Fibroblast of the conjunctiva (primary cell): ENCODE measurements around the gene ADAMTS19.
A peak's percentile ranks its signal among the peaks of the same experiment; 100 is the strongest.
"Not testable (repeated sequence)": the region's sequence is repeated elsewhere in the genome, so short reads cannot be mapped to it uniquely, and the experiment has no call there.

Source experiments
- DNase-seq: peaks from one replicate; pipeline ENCODE4 v3.0.0-alpha.2; 2010; ENCODE audit warnings: low read depth

The ADAMTS19 gene

GRCh38 chr5:129477532-129477931, 17.4 kb downstream of the ADAMTS19 start:
- DNase-seq, result no peak

- no peak for DNase-seq
Observed at GRCh38 chr5:129481161-129481560, 21.1 kb downstream of the ADAMTS19 start.

- DNase-seq, result peak; percentile 13
Observed at GRCh38 chr5:129496421-129496820, 36.3 kb downstream of the ADAMTS19 start.

GRCh38 chr5:129496864-129497595, 36.9 kb downstream of the ADAMTS19 start:
- no peak for DNase-seq

GRCh38 chr5:129499208-129499852, 39.2 kb downstream of the ADAMTS19 start:
- DNase-seq, result no peak

GRCh38 chr5:129500101-129500500, 40.0 kb downstream of the ADAMTS19 start:
- no peak for DNase-seq

GRCh38 chr5:129506086-129506485, 46.0 kb downstream of the ADAMTS19 start:
- peak; percentile 34 for DNase-seq

GRCh38 chr5:129506950-129507349, 46.9 kb downstream of the ADAMTS19 start:
- DNase-seq, result no peak

GRCh38 chr5:129507527-129507926, 47.4 kb downstream of the ADAMTS19 start:
- no peak for DNase-seq

- DNase-seq, result no peak
Observed at GRCh38 chr5:129508606-129509005, 48.5 kb downstream of the ADAMTS19 start.

- no peak for DNase-seq
Observed at GRCh38 chr5:129509363-129509975, 49.4 kb downstream of the ADAMTS19 start.

GRCh38 chr5:129511291-129511690, 51.2 kb downstream of the ADAMTS19 start:
- DNase-seq, result no peak

GRCh38 chr5:129541051-129541450, 81.0 kb downstream of the ADAMTS19 start:
- DNase-seq, result no peak

- DNase-seq, result peak; percentile 9
Observed at GRCh38 chr5:129541648-129542251, 81.7 kb downstream of the ADAMTS19 start.

- DNase-seq, result no peak
Observed at GRCh38 chr5:129547137-129547536, 87.0 kb downstream of the ADAMTS19 start.

GRCh38 chr5:129554134-129554904, 94.2 kb downstream of the ADAMTS19 start:
- no peak for DNase-seq

- no peak for DNase-seq
Observed at GRCh38 chr5:129563585-129563984, 103.5 kb downstream of the ADAMTS19 start.

GRCh38 chr5:129569295-129569694, 109.2 kb downstream of the ADAMTS19 start:
- DNase-seq, result no peak

- no peak for DNase-seq
Observed at GRCh38 chr5:129572060-129572459, 112.0 kb downstream of the ADAMTS19 start.

- not testable (repeated sequence) for DNase-seq
Observed at GRCh38 chr5:129584496-129584895, 124.4 kb downstream of the ADAMTS19 start.

- peak; percentile 1 for DNase-seq
Observed at GRCh38 chr5:129591508-129592160, 131.5 kb downstream of the ADAMTS19 start.
